NOMO-1 (cell line): ENCODE results near the gene TNFRSF8.
A peak's percentile ranks its signal among the peaks of the same experiment; 100 is the strongest.

ENCODE experiments used
- DNase-seq, 2 experiments: peaks; one replicate each; lab custom pipeline; 2025; ENCODE audit not compliant: unreplicated experiment in 2 of 2; lab: John Stamatoyannopoulos, UW

Gene TNFRSF8

GRCh38 chr1:12152113-12152891, 89.2 kb downstream of the TNFRSF8 start:
- peak; percentile 27 to 72 for DNase-seq

GRCh38 chr1:12153181-12153785, 90.2 kb downstream of the TNFRSF8 start:
- peak; percentile 75 to 79 for DNase-seq

- no peak for DNase-seq
These were observed 92.2 kb downstream of the TNFRSF8 start for GRCh38 chr1:12155328-12155727.

- DNase-seq: peak; percentile 81 to 85
These were observed 94.5 kb downstream of the TNFRSF8 start for GRCh38 chr1:12157366-12158231.

- DNase-seq: no peak
These were observed 95.4 kb downstream of the TNFRSF8 start for GRCh38 chr1:12158357-12159092.

- no peak for DNase-seq
These were observed 96.7 kb downstream of the TNFRSF8 start for GRCh38 chr1:12159816-12160215.

- no peak for DNase-seq
These were observed 98.2 kb downstream of the TNFRSF8 start for GRCh38 chr1:12161324-12161661.

- DNase-seq: peak; percentile 92 to 93
These were observed 98.8 kb downstream of the TNFRSF8 start for GRCh38 chr1:12161662-12162458.

- DNase-seq: no peak
These were observed 99.5 kb downstream of the TNFRSF8 start for GRCh38 chr1:12162459-12163137.

GRCh38 chr1:12163210-12163609, 100.1 kb downstream of the TNFRSF8 start:
- DNase-seq: no peak

GRCh38 chr1:12164210-12164609, 101.1 kb downstream of the TNFRSF8 start:
- no peak for DNase-seq

- no peak for DNase-seq
These were observed 102.2 kb downstream of the TNFRSF8 start for GRCh38 chr1:12165342-12165741.

- peak; percentile 40 to 75 for DNase-seq
These were observed 103.9 kb downstream of the TNFRSF8 start, which contains the start of gene TNFRSF1B for GRCh38 chr1:12166834-12167492. TSS of gene TNFRSF1B (plus strand) at chr1:12166991. CDS start at chr1:12167092, 101 bp downstream.

- no peak for DNase-seq
These were observed 104.7 kb downstream of the TNFRSF8 start for GRCh38 chr1:12167493-12168429.

- DNase-seq: no peak
These were observed 105.5 kb downstream of the TNFRSF8 start for GRCh38 chr1:12168451-12169160.

GRCh38 chr1:12169442-12170135, 106.5 kb downstream of the TNFRSF8 start:
- DNase-seq: no peak
